Inflammatory macrophage (primary cell): ENCODE data around the gene IQGAP2.

Experiments used
- DNase-seq, 2 donors: peaks; one replicate each; pipeline ENCODE4 v3.0.0-alpha.2; 2020 to 2022

IQGAP2 gene

DNA sequence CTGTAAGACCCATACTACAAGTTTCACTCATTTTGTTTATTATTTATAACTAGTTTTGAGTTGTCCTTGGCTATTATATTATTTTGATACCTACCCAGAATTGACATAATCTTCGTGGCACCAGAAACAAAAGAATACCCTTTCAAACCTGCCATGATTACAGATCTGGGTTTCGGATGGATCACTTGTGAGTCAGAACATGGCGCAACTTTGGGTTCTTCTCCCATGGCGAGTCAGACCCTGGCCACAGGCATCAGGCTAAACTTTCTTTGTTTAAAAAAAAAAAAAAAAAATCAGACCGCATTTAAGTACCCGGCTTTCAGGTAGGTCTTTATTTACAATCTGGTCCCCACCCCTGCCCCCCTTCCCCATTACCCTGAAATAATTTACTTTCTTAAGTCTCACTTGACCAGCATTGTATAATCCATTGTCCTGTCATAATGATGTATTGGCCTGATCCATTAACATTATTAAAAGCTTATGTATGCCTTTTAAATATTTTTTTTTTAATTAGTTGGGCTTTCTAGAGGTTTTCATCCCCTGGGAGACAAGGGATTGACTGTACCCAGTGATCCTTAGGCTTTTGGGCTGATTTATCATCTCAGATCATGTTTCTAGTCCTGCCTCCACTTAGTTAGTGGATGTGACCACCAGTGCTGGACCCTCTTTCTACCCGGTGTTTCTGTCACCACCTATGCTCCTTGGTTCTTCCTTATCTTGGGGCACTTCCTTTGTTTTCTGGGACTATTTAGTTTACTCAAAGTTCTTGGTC, 176.3 kb downstream of the IQGAP2 start:
- DNase-seq = no peak

GRCh38 chr5:76580981-76581380, 177.9 kb downstream of the IQGAP2 start:
- no peak for DNase-seq

- peak; percentile 91 for DNase-seq
Observed at GRCh38 chr5:76582230-76583162, 179.4 kb downstream of the IQGAP2 start.

- DNase-seq = peak; percentile 32 to 36
Observed at GRCh38 chr5:76583163-76584047, 180.3 kb downstream of the IQGAP2 start.

GRCh38 chr5:76585783-76586217, 182.7 kb downstream of the IQGAP2 start:
- no peak for DNase-seq

GRCh38 chr5:76586531-76586930, 183.4 kb downstream of the IQGAP2 start:
- DNase-seq = no peak

DNA sequence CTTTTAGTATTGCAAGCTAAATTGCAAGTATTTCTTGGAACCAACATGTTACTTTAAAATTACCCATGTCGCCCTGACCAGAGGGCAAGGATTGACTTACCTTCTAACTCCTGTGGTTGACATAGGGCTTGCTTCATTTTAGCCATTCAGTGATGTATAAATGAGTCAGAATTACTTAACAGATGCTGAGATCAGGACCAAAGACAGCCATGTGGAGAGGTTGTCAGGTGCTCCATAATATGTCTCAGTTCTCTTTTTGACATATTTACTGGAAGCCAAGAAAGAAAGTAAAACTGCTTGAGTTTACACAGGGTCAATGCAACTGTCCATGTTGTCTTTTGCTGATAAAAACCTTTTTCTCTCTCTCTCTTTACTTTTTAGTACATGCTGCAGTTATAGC, 186.9 kb downstream of the IQGAP2 start:
- DNase-seq = peak in 1 of 2 donors; percentile 34

GRCh38 chr5:76591366-76591765, 188.3 kb downstream of the IQGAP2 start:
- DNase-seq = no peak

- no peak for DNase-seq
Observed at GRCh38 chr5:76592692-76593091, 189.6 kb downstream of the IQGAP2 start.

DNA sequence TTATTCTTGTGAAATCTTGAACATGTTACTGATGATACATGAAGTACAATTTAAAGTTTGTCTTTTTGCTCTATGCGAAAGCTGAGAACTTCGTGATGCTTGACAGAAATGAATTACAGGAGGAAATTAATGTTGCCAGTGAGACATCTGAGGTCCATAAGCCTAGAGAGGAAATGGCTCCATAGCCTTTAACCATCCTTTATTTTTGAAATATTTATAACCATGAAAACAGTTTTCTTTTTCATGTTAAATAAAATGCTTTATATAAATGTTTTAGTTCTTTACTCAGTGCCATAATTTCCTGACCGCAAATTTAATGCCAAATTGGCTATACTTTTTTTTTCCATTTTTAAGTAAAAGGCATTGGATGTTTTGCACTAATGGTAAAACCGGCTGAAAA, 191.0 kb downstream of the IQGAP2 start:
- DNase-seq = no peak

GRCh38 chr5:76595755-76596481, 192.8 kb downstream of the IQGAP2 start:
- no peak for DNase-seq

DNA sequence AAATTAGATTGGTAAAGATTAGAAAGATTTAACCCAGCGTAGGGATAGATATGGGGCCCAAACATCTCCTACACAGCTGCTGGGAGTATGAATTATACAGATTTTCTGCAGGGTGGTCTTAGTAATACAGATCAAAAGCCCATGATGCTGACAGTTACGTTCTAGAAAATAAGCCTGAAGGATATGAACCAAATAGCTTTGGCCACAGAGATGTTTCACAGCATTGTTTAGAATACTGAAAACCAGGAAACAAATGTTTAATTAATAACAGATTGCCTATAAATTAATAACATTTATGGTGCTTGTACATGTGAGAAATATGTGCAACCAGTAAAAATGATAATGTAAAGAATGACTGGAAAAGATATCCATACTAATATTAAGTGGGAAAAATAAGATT, 195.4 kb downstream of the IQGAP2 start:
- DNase-seq = no peak

DNA sequence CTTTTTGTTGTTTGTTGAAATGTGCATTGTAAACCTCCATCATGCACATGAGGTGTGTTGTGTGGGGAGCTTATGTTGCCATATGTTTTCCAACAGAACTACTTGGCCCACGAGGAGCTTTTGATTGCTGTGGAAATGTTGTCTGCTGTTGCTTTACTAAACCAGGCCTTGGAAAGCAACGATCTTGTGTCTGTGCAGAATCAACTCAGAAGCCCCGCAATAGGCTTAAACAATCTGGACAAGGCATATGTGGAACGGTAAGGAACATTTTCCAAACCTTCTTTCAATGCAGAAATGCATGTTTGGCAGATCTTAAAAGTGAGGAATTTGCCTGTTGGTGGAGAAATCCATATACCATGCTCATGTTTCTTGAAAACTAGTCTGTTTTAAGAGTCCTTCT, 197.6 kb downstream of the IQGAP2 start:
- no peak for DNase-seq

- DNase-seq = peak; percentile 59 to 71
Observed at GRCh38 chr5:76601470-76601869, 198.4 kb downstream of the IQGAP2 start.

- DNase-seq = no peak
Observed at GRCh38 chr5:76602094-76602726, 199.1 kb downstream of the IQGAP2 start.

GRCh38 chr5:76603991-76604390, 200.9 kb downstream of the IQGAP2 start:
- DNase-seq = peak; percentile 54 to 65

GRCh38 chr5:76604838-76605237, 201.8 kb downstream of the IQGAP2 start:
- no peak for DNase-seq

GRCh38 chr5:76606701-76607100, 203.6 kb downstream of the IQGAP2 start:
- DNase-seq = no peak

DNA sequence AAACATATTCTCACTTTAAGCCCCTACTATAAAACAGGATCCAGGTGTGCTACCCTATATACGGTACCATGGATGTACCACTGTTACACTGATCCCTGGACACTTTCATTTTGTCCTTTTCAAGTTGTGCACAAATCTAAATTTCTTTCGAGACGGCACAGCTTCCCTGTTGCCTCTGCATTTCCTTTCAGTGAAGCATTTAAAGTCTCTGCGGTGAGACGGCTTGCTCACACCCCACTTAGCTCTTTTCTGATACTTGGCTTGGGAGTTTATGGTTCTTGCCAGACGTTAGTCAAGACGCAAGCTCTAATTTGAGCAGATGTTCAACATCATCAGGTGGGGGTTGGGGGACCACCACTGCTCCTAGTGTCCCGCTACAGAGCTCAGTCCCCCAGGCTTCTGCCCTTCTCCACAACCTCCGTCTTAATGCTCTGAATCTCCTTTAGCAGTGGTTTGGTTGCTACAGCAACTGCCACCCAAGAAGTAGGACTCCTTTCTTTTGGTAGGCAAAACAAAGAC, 204.3 kb downstream of the IQGAP2 start:
- no peak for DNase-seq

GRCh38 chr5:76608833-76609232, 205.7 kb downstream of the IQGAP2 start:
- peak; percentile 81 to 87 for DNase-seq

- no peak for DNase-seq
Observed at GRCh38 chr5:76610196-76610595, 207.1 kb downstream of the IQGAP2 start.
